A549 (cell line): Measurements from ENCODE around the gene CCDC57.

Experiments
- BCL3 ChIP-seq: fragments of >200 bp; sonication (Bioruptor Twin); formaldehyde crosslinking; IDR thresholded peaks from 3 replicates; pipeline ENCODE4 v1.6.1; 2016
- CTCF ChIP-seq: fragments of >200 bp; sonication (Bioruptor Twin); formaldehyde crosslinking; IDR thresholded peaks from 3 replicates; pipeline ENCODE4 v1.5.1; 2016
- JUN ChIP-seq, 2 experiments: fragments of >200 bp; sonication (Bioruptor Twin); formaldehyde crosslinking; IDR thresholded peaks; 2 replicates in 1 of 2; 3 replicates in 1 of 2; pipeline ENCODE4 v1.6.1; 2016 to 2017
- MAFK ChIP-seq: fragments of 450-650 bp; IDR thresholded peaks from 2 replicates; pipeline ENCODE4 v1.6.1; 2014; ENCODE audit not compliant: partially characterized antibody
- POLR2A ChIP-seq: IDR thresholded peaks from 2 replicates; pipeline ENCODE4 v1.6.1; 2012; ENCODE audit warnings: mild to moderate bottlenecking, low read length
- POLR2AphosphoS2 ChIP-seq: conservative IDR thresholded peaks from 2 replicates; pipeline ENCODE4 v1.6.1; 2012; ENCODE audit warnings: low read length, improper control_type of control experiment, inconsistent platforms
- RNF2 ChIP-seq: fragments of 200-600 bp; sonication (generic); IDR thresholded peaks from 2 replicates; pipeline ENCODE4 v1.6.1; 2016; ENCODE audit warnings: low read depth, mild to moderate bottlenecking, antibody characterized with exemption, moderate library complexity, borderline replicate concordance
- SMC3 ChIP-seq: fragments of >200 bp; sonication (Bioruptor Twin); formaldehyde crosslinking; IDR thresholded peaks from 3 replicates; pipeline ENCODE4 v1.6.1; 2018; ENCODE audit warnings: inconsistent platforms
- SREBF2 ChIP-seq: fragments of 450-650 bp; IDR thresholded peaks from 2 replicates; pipeline ENCODE4 v1.6.1; 2014; ENCODE audit warnings: mild to moderate bottlenecking, moderate library complexity
- TF ChIP-seq, protein P1 (sequence below): fragments of 450-650 bp; IDR thresholded peaks from 2 replicates; pipeline ENCODE4 v1.6.1; 2014; ENCODE audit warnings: antibody characterized with exemption

DNA sequence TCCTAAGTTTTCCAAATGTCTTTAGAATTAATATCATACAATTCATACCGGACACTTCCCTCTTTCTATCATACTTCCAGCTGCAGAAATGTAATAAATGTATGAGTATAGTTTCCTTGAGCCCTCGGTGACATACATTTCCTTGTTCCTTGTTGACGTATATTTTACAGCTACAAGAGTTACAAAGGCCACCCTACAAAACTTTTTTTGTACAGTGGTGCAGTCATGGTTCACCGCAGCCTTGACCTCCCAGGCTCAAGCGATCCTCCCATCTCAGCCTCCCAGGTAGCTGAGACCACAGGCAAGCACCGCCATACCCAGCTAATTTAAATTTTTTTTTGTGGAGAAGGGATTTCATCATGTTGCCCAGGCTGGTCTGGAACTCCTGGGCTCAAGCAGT is 139.8 kb downstream of the CCDC57 start:
- TF ChIP-seq CTCF (no peak), RNF2 (no peak), MAFK (no peak), JUN (IDR thresholded peaks at IDR 0.05) (no peak), POLR2AphosphoS2 (no peak), POLR2A (no peak), BCL3 (no peak), SREBF2 (no peak), SMC3 (no peak)
- TF ChIP-seq, protein P1, sequence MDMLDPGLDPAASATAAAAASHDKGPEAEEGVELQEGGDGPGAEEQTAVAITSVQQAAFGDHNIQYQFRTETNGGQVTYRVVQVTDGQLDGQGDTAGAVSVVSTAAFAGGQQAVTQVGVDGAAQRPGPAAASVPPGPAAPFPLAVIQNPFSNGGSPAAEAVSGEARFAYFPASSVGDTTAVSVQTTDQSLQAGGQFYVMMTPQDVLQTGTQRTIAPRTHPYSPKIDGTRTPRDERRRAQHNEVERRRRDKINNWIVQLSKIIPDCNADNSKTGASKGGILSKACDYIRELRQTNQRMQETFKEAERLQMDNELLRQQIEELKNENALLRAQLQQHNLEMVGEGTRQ, result no peak
